ENCODE results near the gene TP53INP2.
"Not testable (repeated sequence)": the region's sequence is repeated elsewhere in the genome, so short reads cannot be mapped to it uniquely, and the experiment has no call there.

Gene TP53INP2

DNA sequence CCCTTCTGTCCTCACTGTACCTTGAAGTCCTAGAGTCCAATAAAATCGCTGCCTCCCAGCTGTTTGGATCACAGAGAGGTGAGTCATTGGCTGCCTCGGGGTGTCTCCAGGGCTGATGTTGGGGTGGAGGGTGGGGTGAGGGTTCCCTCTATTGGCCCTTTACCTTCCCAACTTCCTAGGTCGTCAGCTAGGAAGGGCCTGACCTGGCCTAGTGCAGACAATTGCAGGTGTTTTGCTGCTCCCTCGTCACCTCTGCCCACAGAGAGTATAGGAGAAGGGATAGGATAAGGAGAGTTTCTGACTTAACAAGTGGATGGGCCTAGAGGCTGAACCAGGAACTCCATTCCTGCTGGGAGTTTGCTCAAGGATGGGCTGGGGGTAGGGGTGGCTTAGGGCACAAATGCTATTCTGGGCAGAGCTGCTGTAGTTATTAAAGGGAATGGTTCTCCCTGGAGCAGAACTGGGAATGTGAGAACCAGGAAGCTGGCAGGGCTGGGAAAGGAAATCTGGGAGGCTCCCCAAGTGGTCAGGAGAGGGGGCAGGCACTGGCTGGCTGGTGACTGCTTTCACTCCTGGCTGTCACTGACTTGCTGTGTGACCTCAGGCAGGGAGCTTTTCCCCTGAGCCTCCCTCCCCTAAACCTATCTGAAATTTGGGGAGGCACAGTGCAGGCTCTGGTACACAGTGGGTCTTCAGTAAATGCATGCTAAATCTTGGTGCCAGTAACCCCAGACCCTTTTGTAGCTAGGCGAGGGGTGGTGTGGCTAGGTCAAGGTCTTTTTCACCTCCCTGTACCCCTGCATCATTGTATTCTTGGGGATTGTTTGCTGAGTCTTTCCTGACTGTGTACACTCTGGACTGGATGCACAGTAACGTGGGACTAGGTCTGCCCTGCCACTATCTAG lies 1.5 kb downstream of the TP53INP2 start:
- DNase-seq (ENCODE audit: low spot score) (no peak), FAIRE-seq (no peak)

DNA sequence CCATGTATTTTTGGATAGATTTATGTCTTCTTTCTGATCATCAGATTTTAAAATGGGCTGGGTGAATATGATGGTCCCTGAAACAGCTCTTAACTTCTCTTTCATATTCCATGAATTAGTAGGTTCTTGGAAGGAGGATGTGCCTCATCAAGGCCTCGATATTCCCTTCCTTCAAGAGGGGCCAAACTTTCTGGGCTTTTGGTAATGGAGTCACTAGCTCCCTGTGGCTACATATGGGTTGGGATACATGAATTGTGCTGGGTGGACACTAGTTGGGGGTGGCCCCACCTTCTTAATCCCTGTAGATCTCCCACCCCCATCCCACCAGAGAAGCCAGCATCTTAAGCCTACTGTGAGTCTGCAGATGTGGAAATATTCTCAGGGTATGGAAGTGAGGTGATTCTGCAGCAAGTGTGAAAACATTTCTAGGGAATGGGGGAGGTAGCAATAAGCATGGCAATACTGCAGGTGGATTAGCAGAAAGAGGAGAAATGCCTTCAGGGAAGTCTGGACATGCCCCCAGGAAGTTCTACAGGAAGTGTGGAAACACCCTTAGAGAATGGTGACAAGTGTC lies 2.2 kb downstream of the TP53INP2 start:
- DNase-seq (ENCODE audit: low spot score) (no peak), FAIRE-seq (no peak)

DNA sequence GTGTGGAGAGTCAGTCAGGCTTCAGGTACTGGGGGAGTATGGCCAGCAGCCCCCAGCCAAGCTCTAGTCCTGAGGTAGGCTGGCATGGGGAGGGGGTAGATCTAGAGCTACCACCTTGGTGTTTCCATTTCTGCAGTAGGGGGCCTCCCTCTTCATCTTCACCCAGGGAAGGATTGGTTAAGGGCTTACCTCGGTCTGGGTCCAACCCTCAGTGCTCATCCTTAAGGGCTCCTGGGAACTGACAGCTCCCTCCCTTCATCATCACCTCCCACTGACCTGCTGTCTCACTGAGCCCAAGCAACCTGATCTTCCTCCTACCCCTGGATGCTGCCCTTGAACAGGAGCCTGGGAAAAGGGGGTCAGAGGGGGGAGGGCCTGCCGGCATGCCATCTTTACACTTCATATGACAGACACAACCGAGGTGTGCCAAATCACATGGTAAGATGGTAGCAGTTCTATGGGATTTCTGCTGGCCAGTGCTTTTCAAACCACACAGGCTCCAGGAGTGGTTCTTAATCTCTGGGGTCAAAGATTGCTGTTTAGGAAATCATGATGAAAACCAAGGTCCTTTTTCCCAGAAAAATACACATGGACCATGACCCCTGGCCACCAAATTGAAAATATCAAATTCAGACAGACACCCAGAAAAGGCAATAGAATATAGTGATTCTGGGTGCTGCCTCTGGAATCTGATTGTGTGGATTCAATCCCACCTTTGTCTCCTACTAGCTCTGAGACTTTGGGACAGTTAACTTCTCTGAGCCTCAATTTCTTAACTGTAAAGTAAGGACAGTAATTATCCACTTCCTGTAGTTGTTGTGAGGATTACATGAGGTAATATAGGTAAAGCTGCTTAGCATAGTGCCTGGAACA lies 3.0 kb downstream of the TP53INP2 start:
- FAIRE-seq (no peak), DNase-seq (ENCODE audit: low spot score) (no peak)

DNA sequence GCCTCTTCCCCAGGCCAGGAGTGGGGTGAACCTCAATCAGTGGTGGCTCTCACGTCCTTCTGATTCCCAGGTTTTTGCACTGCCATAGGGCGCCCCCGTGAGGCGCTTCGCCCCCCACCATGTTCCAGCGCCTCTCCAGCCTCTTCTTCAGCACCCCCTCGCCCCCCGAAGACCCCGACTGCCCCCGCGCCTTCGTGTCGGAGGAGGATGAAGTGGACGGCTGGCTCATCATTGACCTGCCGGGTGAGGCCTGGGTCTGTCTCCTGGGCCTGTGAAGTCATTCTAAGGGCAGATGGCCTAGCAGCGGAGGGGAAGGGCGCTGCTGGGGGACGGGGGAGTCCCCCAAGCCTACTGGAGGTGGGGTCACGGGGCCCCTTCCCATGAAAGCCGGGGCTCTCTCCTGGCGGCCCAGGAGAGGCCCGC lies 4.5 kb downstream of the TP53INP2 start:
- no peak for DNase-seq (ENCODE audit: low spot score)
- no peak for FAIRE-seq

DNA sequence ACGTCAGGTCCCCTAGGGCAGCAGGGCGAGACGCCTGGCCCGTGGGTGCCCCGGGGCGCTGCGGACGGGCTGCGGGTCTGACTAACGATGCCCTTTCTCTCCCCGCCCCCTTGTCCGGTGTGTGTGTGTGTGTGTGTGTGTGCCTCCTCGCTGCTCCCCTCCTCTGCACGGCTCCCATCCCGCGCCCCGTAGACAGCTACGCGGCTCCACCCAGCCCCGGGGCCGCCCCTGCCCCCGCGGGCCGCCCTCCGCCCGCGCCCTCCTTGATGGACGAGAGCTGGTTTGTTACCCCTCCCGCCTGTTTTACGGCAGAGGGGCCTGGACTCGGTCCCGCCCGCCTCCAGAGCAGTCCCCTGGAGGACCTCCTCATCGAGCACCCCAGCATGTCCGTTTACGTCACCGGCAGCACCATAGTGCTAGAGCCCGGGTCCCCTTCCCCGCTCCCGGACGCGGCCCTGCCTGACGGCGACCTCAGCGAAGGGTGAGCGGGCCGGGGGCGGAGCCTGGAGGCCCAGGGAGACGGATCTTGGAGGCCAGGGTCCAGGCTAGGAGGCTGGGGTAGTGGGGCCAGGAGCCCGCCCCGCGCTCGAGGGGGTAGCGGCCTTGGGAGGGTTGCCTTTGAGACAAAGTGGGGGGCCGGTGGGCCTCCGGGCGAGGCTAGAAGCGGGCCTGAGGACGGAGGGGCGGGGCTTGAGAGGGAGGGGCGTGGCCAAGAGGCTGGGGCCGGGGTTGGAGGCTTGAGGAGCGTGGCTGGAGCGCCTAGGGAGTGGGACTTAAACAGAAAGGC lies 5.1 kb downstream of the TP53INP2 start:
- no peak for FAIRE-seq
- DNase-seq (ENCODE audit: low spot score) = peak; percentile 16

DNA sequence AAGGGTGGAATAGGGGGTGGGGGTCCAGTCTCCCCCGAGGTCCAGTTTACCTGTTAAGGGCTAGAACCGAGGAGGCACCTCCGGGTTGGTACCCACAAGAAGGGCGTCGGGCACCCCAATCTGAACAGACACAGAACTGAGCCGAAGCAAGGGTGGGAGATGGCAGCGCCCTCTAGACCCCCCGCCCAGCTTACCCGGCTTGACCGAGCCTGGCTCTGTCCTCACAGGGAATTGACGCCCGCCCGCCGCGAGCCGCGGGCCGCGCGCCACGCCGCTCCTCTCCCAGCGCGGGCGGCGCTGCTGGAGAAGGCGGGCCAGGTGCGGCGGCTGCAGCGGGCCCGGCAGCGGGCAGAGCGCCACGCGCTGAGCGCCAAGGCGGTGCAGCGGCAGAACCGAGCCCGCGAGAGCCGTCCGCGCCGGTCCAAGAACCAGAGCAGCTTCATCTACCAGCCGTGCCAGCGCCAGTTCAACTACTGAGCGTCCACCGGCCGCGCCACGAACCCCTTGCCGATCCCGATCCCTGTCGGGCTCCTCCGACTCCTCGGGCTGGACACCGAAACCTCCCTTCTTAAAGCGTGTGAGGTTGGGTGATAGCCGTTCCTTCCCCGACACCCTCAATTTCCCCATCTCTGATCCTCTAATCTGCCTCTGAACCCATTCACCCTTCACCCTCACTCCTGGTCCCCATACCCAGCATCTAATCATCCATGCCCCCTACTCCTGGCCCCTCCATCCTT lies 5.9 kb downstream of the TP53INP2 start:
- DNase-seq (ENCODE audit: low spot score) (no peak), FAIRE-seq (no peak)

DNA sequence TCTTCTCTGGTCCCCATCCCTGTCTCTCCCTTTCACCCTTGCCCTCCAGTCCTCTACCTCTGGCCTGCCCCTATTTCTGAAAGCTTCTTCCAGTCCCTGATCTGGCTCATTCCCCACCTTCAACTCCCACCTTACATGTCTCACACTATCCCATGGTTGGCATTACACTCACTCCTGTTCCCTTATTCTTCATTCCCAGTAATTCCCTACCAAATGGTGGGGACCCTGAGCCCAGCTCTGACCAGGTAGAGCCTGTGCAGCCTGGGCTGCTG lies 6.4 kb downstream of the TP53INP2 start:
- FAIRE-seq (no peak), DNase-seq (ENCODE audit: low spot score) (no peak)

DNA sequence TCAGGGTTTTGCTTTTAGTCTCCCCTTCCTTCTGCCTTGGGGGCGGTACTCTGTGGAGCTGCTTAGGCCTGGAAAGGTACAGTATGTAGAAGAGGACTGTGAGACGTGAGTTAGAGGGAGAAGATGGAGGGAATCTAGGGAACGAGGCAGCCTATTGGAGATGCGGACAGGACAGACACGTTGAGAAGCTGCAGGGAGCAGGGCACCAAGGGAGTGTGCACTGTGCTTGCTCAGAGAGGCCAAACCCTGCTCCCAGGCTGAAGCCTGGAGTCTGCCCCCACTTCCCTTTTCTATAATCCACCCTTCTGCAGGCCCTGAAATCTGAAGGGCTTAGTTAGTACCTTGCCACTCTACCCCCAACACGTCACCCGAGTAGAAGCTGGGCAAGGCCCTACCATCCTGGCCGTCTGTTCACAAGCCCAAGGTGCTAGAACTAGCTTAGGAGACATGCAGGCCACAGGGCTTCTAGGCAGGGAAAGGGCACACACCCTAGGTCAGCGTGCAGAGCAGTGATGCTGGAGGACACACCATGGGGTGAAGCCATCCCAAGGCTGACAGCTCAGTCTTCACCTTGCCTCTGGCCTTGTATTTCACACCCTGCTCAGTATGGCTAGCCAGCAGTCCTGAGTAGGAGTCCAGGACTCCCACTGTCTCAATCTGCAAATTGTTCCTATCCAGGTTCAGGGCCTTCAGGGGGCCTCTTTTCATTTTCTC lies 6.9 kb downstream of the TP53INP2 start:
- FAIRE-seq (no peak), DNase-seq (ENCODE audit: low spot score) (no peak)

DNA sequence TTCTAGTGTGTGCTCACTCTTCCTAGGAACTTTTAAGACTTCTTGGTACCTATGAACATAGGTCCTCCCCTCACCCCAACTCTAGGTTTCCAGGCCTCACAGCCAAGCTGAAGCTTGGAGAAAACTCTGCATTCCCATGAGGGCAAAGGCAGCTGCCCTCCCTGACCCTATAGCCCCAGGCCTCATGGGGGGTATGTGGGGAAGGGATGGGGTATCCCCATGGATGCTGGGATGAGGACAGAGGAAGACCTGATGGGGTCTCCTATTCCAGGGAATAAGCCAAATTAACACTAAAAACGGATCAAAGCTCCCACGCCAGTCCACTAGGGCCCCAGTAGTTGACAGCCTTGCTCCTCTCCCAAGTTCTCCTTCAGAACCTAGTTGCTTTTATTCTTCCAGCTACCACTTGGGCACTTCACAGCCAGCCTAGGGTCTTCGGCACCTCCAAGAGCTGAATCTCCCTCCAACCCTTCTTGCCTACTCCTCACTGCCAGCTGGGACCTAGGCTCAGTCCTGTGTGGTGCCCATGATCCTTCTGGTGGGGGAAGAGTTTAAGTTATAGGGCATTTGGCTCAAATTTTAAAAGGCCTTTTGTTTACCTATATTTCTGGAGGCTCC lies 7.8 kb downstream of the TP53INP2 start:
- DNase-seq (ENCODE audit: low spot score) = no peak
- no peak for FAIRE-seq

DNA sequence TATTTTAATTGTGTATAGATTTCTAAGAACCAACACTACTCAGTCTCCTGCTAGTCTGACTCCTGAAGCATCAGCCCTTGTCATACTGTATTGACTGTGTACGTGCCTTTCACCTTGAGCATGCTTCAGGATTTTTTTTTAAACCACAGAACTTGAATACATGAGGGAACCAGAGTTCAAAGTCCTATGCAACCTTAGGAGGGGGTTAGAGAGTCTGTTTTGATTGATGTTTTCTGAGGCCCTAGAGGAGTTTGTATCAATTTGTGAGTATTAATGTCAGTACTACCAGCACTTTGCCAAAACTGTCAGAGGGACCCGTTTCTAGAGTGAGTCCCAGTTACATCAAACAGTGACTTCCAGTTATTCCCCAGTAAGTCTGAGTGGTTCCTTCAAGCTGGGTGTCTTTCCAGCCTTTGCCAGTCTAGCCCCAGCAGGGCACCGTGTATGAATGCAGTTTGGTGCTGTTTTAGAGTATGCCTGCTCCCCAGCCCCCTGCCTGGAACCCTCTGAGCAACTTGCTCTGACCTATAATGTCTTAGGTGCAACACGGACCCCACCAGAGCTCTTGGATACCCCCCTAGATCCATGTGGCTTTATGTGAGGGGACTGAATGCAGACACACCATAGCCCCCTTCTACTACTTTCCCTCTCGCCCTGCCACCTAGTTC lies 8.5 kb downstream of the TP53INP2 start:
- DNase-seq (ENCODE audit: low spot score) (no peak), FAIRE-seq (no peak)

DNA sequence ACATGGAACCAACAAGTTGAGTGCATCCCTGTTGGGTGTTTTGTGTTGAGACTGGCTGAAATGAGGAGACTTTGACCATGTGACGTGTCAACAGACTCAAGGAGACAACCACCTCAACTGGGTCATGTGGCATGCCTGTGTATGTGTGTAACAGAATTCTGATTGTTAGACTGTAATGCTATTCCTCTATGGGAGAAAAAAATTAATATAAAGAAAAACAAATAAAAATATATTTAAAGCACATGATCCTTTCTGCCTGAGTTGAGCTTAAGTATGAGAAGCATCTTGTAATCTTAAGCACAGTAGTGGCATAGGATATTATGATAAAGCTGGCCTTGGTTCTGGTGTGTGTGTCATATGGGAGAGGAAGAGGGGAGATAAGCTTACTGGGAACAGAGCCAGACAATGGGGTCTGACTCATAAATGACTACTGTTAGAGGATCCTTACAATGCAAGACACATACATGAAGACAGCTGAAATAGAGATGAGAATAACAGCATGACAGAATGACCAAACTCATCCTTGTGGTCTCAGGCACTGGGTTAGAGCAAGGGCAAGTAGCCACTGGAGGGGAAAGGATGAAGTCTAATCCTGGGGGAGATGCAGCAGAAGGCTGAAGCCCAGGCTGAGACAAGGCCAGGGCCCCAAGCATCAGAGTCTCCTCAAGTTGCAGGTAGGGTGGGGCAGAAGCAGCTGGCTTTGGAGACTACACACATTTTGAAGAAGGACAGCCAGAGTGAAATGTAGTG lies 9.2 kb downstream of the TP53INP2 start:
- FAIRE-seq = peak; percentile 98
- peak; percentile 100 for DNase-seq (ENCODE audit: low spot score)

DNA sequence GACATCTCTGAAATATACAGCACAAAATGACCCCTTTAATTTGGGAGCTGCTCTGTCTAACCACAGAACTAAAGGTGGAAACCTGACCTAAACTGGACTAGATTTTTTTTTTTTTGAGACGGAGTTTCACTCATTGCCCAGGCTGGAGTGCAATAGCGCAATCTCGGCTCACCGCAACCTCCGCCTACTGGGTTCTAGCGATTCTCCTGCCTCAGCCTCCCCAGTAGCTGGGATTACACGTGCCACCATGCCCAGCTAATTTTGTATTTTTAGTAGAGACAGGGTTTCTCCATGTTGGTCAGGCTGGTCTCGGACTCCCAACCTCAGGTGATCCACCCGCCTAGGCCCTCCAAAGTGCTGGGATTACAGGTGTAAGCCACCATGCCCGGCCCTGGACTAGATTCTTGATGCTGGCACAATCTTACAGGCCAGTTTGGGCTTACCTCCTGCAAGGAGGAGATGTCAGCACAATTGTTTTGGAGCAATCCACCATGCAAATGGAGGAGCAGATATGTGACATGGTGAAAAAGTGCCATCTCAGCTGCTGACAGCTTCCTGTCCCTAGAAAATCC lies 9.9 kb downstream of the TP53INP2 start:
- not testable (repeated sequence) for FAIRE-seq

DNA sequence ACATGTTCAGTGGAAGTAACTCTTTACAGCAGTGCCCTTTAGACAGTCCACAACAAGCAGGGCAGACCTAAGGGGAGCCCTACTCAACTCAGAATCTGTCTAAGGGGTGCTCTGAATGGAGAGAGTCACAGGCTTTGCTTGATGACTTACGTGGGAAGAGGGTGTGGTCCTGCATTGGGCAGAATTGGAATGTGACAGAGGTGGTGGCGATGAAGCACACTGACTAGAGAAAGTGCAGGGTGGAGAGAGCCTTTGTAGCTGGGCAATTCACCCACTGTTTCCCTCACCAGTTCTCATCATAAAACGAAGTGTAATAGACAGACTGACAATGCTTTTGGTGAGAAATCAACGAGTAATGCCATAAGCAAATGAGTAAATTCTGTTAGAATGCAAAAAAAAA lies 11.2 kb downstream of the TP53INP2 start:
- DNase-seq (ENCODE audit: low spot score) = no peak
- FAIRE-seq = no peak

More for the DNA sequence above, 9.9 kb downstream of the TP53INP2 start:
- DNase-seq (ENCODE audit: low spot score) = not testable (repeated sequence)

DNA sequence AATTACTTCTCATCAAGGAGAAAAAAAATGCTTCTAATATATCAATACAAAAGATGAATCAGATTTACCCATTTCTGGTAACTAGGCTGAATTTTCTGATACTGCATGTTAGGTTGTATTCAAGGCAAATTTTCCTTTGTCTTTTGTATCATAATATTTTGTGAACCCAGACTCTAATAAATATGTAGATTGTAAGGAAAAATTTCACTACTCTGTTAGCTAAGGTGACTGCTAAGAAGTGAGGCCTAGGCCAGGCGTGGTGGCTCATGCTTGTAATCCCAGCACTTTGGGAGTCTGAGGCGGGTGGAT lies 12.7 kb downstream of the TP53INP2 start:
- FAIRE-seq (no peak), DNase-seq (ENCODE audit: low spot score) (no peak)

DNA sequence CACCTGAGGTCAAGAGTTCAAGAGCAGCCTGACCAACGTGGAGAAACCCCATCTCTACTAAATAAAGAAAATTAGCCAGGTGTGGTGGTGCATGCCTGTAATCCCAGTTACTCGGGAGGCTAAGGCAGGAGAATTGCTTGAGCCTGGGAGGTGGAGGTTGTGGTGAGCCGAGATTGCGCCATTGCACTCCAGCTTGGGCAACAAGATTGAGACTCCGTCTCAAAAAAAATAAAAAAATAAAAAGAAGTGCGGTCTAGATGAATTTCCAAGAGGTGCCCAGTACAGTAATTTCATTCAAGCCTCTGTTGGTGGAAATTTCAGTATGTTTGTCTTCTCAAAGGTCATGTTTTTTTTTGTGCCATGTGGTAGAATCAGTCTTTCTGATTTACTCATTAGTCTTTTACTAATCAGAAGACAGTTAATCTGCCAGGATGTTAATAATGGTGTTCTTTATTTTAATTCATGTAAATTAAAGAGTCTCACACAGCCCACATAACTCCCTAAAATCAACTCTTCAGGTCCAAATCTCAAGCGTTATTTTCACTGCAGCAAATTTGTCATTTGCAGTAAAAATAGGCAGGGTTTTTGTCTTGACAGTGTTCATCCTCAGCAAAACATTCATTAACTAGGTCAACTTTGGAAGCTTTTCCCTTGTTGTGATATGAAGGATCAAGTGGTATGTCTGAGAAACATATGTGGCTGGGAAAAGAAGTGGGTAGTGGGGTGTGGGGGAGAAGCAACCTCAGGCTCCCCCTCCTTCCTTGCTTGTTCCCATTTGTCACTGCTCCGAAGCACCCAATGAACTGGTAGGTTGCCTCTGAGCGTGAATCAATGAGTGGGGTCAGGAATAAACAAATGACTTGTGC lies 13.3 kb downstream of the TP53INP2 start:
- DNase-seq (ENCODE audit: low spot score) = no peak
- FAIRE-seq = no peak

DNA sequence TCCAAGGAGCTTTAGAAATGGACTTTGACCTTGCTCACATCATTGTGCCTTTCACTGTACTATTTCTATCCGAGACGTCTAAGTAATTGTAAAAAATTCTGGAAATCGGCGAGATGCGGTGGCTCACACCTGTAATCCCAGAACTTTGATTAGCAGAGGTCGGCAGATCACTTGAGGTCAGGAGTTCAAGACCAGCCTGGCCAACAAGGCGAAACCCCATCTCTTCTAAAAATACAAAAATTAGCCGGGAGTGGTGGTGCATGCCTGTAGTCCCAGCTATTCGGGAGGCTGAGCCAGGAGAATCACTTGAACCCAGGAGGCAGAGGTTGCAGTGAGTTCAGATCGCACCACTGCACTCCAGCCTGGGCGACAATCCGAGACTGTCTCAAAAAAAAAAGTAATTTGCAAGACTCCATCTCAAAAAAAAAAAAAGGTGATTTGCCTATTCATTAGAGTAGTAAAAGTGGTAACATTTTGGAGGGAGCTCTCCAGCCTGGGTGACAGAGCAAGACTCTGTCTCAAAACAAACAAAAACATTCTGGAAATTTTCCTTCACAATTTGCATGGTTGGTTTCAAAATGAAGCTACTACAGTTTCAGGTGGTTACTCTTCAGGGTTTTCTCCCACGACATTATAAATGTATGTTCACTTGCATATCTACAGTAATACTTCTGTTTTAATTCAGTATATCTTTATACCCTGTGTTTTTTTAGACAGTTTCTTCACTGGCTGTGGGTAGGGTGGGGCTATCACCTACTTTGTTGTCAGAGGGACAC lies 15.3 kb downstream of the TP53INP2 start:
- FAIRE-seq; DNase-seq (ENCODE audit: low spot score): not testable (repeated sequence)
